K562 (cell line): ENCODE results near the gene NLRP6. TPM values are rescaled to one million over a fixed set of nuclear protein-coding genes. Genes with fewer than 3 reads are reported as not detected.

Source experiments
- ELF4 ChIP-seq: fragments of 450-650 bp; formaldehyde crosslinking; IDR thresholded peaks from 2 replicates; pipeline ENCODE4 v1.4.0; 2022; ENCODE audit warnings: missing genetic modification characterization
- RBM25 ChIP-seq: fragments of 200-400 bp; formaldehyde crosslinking; IDR thresholded peaks from 2 replicates; pipeline ENCODE4 v1.6.1; 2018; ENCODE audit warnings: low read length, low read depth, moderate library complexity; ENCODE audit not compliant: severe bottlenecking
- SMARCC2 ChIP-seq: fragments of 450-650 bp; IDR thresholded peaks from 2 replicates; pipeline ENCODE4 v1.6.1; 2017; ENCODE audit warnings: antibody characterized with exemption, moderate library complexity, mild to moderate bottlenecking, low read depth
- TAF1 ChIP-seq: IDR thresholded peaks from 2 replicates; pipeline ENCODE4 v1.6.1; 2011; ENCODE audit warnings: mild to moderate bottlenecking, low read length, moderate library complexity; ENCODE audit not compliant: insufficient read depth, control insufficient read depth, severe bottlenecking; ENCODE audit errors: extremely low read depth
- ZNF324 ChIP-seq: fragments of 250-450 bp; sonication (Bioruptor Pico); IDR thresholded peaks from 2 replicates; pipeline ENCODE4 v1.4.0; 2020; ENCODE audit warnings: mild to moderate bottlenecking
- ZNF436 ChIP-seq: fragments of 250-450, 450-650 bp; sonication (Bioruptor Pico); formaldehyde crosslinking; IDR thresholded peaks from 2 replicates; pipeline ENCODE4 v1.7.0; 2020; ENCODE audit warnings: mild to moderate bottlenecking
- ZSCAN32 ChIP-seq: fragments of 450-650 bp; formaldehyde crosslinking; IDR thresholded peaks from 2 replicates; pipeline ENCODE4 v1.4.0; 2020; ENCODE audit warnings: mild to moderate bottlenecking, moderate library complexity
- polyA plus RNA-seq, 8 experiments: library from polyadenylated mRNA; depleted of rRNA in 4 of 8; stranded (reverse) in 5 of 8; unstranded in 3 of 8; fragments of >200 nt; fragmentation: Nextera tagmentation in 2 of 8; fragmentation: Illumina TruSeq in 1 of 8; extraction: Ambion mirVana in 2 of 8; extraction: Trizol in 1 of 8; gene quantifications; 2 replicates each; pipeline versions ENCODE4 v1.2.1 to v1.2.3, GENCODE V29; 2011 to 2014; ENCODE audit warnings: inconsistent platforms in 1 of 8, missing spikeins in 1 of 8
- total RNA-seq, 7 experiments: library from RNA; depleted of rRNA in 6 of 7; stranded (reverse); fragments of >200 nt in 6 of 7; fragmentation: Illumina TruSeq in 2 of 7; extraction: Trizol in 2 of 7; gene quantifications; 2 replicates each; pipeline versions ENCODE4 v1.2.1 to v1.2.3, GENCODE V29; 2011 to 2021; ENCODE audit warnings: low replicate concordance in 1 of 7
- TF ChIP-seq, protein P1 (sequence below): sonication (generic); formaldehyde crosslinking; IDR thresholded peaks from 2 replicates; pipeline ENCODE4 v1.8.0; 2023; ENCODE audit warnings: mild to moderate bottlenecking, missing genetic modification reagents
- TF ChIP-seq, protein P2 (sequence below), 2 experiments: fragments of 450-650 bp; formaldehyde crosslinking in 1 of 2; IDR thresholded peaks; 2 replicates each; pipeline versions ENCODE4 v1.4.0 to v1.6.1; 2014 to 2020; ENCODE audit warnings: mild to moderate bottlenecking in 2 of 2, borderline replicate concordance in 1 of 2, low read depth in 1 of 2
- TF ChIP-seq, protein P3 (sequence below): sonication (generic); formaldehyde crosslinking; IDR thresholded peaks from 2 replicates; pipeline ENCODE4 v1.5.0; 2020; ENCODE audit warnings: missing genetic modification reagents
- TF ChIP-seq, protein P4 (sequence below): fragments of 250-450 bp; sonication (Bioruptor Pico); IDR thresholded peaks from 2 replicates; pipeline ENCODE4 v1.8.0; 2021; ENCODE audit warnings: moderate library complexity, mild to moderate bottlenecking, inconsistent platforms

NLRP6 gene
- total and polyA plus RNA-seq, 9 of the 15 experiments (the other 6 are each of a cell fraction or from before 2014, with no cell fraction given), result 0.03 to 0.18 (median 0.15) TPM; not detected in 5

DNA sequence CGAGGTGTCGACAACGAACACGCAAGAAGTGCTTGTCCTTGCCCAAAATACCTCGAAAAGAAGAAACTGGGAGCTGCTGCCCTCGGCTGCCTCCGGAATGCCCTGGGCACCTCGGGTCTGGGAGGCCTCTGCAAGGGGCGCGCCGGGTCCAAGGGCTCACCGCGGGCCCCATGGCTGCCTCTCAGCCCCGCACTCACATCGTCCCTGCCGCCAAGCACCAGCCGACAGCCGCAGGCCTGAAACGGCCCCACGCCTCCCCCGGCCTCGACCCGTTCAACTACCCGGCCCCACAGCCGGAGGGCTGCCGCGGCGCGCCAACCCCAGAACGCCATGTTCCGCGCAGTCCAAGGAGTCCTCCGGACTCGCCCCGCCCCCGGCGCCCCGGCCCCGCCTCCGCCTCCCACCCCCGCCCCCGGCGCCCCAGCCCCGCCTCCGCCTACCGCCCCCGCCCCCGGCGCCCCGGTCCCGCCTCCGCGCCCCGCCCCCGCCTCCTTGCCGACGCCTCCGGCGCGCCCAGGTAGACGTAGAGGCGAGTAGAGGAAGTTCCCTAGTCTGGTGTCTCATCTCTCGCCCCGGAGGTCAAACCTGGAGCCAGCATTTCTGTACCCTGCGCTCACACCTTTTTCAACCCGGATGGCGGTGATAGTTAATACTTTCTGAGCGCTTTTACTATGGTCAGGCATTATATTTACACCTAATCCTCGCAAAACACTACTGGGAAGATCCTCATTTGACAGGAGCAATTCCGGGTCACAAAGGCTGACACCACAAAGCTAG lies 42.0 kb upstream of the NLRP6 start, which contains the start of gene SIRT3 (continued):
- TF ChIP-seq, protein P1, sequence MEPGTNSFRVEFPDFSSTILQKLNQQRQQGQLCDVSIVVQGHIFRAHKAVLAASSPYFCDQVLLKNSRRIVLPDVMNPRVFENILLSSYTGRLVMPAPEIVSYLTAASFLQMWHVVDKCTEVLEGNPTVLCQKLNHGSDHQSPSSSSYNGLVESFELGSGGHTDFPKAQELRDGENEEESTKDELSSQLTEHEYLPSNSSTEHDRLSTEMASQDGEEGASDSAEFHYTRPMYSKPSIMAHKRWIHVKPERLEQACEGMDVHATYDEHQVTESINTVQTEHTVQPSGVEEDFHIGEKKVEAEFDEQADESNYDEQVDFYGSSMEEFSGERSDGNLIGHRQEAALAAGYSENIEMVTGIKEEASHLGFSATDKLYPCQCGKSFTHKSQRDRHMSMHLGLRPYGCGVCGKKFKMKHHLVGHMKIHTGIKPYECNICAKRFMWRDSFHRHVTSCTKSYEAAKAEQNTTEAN, result no peak
- TF ChIP-seq ZNF436 (no peak), SMARCC2 (no peak), ZNF324 (CRISPR knock-in tag) (no peak), RBM25 (no peak), ZSCAN32 (CRISPR knock-in tag) (no peak), ELF4 (CRISPR knock-in tag) (no peak), TAF1 (peak; percentile 68)
- TF ChIP-seq, protein P2, sequence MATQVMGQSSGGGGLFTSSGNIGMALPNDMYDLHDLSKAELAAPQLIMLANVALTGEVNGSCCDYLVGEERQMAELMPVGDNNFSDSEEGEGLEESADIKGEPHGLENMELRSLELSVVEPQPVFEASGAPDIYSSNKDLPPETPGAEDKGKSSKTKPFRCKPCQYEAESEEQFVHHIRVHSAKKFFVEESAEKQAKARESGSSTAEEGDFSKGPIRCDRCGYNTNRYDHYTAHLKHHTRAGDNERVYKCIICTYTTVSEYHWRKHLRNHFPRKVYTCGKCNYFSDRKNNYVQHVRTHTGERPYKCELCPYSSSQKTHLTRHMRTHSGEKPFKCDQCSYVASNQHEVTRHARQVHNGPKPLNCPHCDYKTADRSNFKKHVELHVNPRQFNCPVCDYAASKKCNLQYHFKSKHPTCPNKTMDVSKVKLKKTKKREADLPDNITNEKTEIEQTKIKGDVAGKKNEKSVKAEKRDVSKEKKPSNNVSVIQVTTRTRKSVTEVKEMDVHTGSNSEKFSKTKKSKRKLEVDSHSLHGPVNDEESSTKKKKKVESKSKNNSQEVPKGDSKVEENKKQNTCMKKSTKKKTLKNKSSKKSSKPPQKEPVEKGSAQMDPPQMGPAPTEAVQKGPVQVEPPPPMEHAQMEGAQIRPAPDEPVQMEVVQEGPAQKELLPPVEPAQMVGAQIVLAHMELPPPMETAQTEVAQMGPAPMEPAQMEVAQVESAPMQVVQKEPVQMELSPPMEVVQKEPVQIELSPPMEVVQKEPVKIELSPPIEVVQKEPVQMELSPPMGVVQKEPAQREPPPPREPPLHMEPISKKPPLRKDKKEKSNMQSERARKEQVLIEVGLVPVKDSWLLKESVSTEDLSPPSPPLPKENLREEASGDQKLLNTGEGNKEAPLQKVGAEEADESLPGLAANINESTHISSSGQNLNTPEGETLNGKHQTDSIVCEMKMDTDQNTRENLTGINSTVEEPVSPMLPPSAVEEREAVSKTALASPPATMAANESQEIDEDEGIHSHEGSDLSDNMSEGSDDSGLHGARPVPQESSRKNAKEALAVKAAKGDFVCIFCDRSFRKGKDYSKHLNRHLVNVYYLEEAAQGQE (IDR thresholded peaks at IDR 0.05; ENCODE audit: borderline replicate concordance), result no peak; the same call in 1 of the 2 replicates
- TF ChIP-seq, protein P2 (CRISPR knock-in tag; IDR thresholded peaks at IDR 0.05; ENCODE audit: low read depth), result peak; percentile 47; the same call in 1 of the 2 replicates
- TF ChIP-seq, protein P3, sequence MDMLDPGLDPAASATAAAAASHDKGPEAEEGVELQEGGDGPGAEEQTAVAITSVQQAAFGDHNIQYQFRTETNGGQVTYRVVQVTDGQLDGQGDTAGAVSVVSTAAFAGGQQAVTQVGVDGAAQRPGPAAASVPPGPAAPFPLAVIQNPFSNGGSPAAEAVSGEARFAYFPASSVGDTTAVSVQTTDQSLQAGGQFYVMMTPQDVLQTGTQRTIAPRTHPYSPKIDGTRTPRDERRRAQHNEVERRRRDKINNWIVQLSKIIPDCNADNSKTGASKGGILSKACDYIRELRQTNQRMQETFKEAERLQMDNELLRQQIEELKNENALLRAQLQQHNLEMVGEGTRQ (CRISPR knock-in tag), result no peak
- TF ChIP-seq, protein P4, sequence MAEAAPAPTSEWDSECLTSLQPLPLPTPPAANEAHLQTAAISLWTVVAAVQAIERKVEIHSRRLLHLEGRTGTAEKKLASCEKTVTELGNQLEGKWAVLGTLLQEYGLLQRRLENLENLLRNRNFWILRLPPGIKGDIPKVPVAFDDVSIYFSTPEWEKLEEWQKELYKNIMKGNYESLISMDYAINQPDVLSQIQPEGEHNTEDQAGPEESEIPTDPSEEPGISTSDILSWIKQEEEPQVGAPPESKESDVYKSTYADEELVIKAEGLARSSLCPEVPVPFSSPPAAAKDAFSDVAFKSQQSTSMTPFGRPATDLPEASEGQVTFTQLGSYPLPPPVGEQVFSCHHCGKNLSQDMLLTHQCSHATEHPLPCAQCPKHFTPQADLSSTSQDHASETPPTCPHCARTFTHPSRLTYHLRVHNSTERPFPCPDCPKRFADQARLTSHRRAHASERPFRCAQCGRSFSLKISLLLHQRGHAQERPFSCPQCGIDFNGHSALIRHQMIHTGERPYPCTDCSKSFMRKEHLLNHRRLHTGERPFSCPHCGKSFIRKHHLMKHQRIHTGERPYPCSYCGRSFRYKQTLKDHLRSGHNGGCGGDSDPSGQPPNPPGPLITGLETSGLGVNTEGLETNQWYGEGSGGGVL (CRISPR knock-in tag), result no peak
